GM12878 (cell line): ENCODE data around the gene BAZ2B. TPM values are rescaled to one million over a fixed set of nuclear protein-coding genes. Genes with fewer than 3 reads are reported as not detected.

Experiments
- BCL11A ChIP-seq: IDR thresholded peaks from 2 replicates; pipeline ENCODE4 v1.6.1; 2011; ENCODE audit warnings: low read depth, low read length
- EGR1 ChIP-seq, 2 experiments: IDR thresholded peaks; 1 replicate in 1 of 2; 2 replicates in 1 of 2; pipeline ENCODE4 v1.6.1; 2011 to 2012; ENCODE audit warnings: low read depth in 2 of 2, low read length in 2 of 2, borderline replicate concordance in 1 of 2, mild to moderate bottlenecking in 1 of 2, moderate library complexity in 1 of 2
- ESRRA ChIP-seq: IDR thresholded peaks from 2 replicates; pipeline ENCODE4 v1.6.1; 2012; ENCODE audit warnings: mild to moderate bottlenecking, low read length, improper control_type of control experiment
- FOS ChIP-seq: IDR thresholded peaks from 3 replicates; pipeline ENCODE4 v1.6.1; 2011; ENCODE audit warnings: borderline replicate concordance; ENCODE audit not compliant: insufficient read length; ENCODE audit errors: extremely low read depth
- IRF4 ChIP-seq: IDR thresholded peaks from 2 replicates; pipeline ENCODE4 v1.6.1; 2011; ENCODE audit warnings: low read depth, low read length
- KAT2A ChIP-seq: conservative IDR thresholded peaks from 2 replicates; pipeline ENCODE4 v1.6.1; 2011; ENCODE audit warnings: low read depth, low read length; ENCODE audit not compliant: control insufficient read depth
- MXI1 ChIP-seq: fragments of 150-350 bp; IDR thresholded peaks from 2 replicates; pipeline ENCODE4 v1.6.1; 2011; ENCODE audit warnings: low read depth, mild to moderate bottlenecking, inconsistent platforms, low read length, improper control_type of control experiment
- NFYA ChIP-seq: IDR thresholded peaks from 2 replicates; pipeline ENCODE4 v1.6.1; 2011; ENCODE audit warnings: low read depth, mild to moderate bottlenecking, low read length, improper control_type of control experiment, borderline replicate concordance
- RCOR1 ChIP-seq: conservative IDR thresholded peaks from 2 replicates; pipeline ENCODE4 v1.6.1; 2012; ENCODE audit warnings: low read depth, low read length, improper control_type of control experiment
- RELA ChIP-seq: fragments of 450-650 bp; IDR thresholded peaks from 2 replicates; pipeline ENCODE4 v1.8.0; 2014; ENCODE audit warnings: borderline replicate concordance; ENCODE audit not compliant: partially characterized antibody
- SIN3A ChIP-seq: IDR thresholded peaks from 2 replicates; pipeline ENCODE4 v1.6.1; 2012; ENCODE audit warnings: low read depth, low read length, improper control_type of control experiment
- SMAD5 ChIP-seq: IDR thresholded peaks from 2 replicates; pipeline ENCODE4 v1.6.1; 2016; ENCODE audit warnings: antibody characterized with exemption, low read depth
- SRF ChIP-seq, 2 experiments: IDR thresholded peaks; 2 replicates each; pipeline ENCODE4 v1.6.1; 2011; ENCODE audit warnings: low read depth in 2 of 2, low read length in 2 of 2, mild to moderate bottlenecking in 1 of 2, moderate library complexity in 1 of 2
- TCF12 ChIP-seq: IDR thresholded peaks from 2 replicates; pipeline ENCODE4 v1.6.1; 2011; ENCODE audit warnings: low read depth, mild to moderate bottlenecking, low read length
- ZNF217 ChIP-seq: fragments of 450-650 bp; IDR thresholded peaks from 2 replicates; pipeline ENCODE4 v1.6.1; 2017; ENCODE audit warnings: antibody characterized with exemption, mild to moderate bottlenecking
- ZSCAN29 ChIP-seq: fragments of 450-650 bp; IDR thresholded peaks from 2 replicates; pipeline ENCODE4 v1.6.1; 2017; ENCODE audit warnings: mild to moderate bottlenecking, moderate library complexity
- polyA plus RNA-seq, 11 experiments: library from polyadenylated mRNA; depleted of rRNA in 4 of 11; unstranded in 6 of 11; stranded (reverse) in 5 of 11; fragments of >200 nt; fragmentation: Nextera tagmentation in 4 of 11; fragmentation: Illumina TruSeq in 1 of 11; extraction: Ambion mirVana in 4 of 11; extraction: Trizol in 1 of 11; gene quantifications; 1 replicate in 1 of 11; 2 replicates in 10 of 11; pipeline versions ENCODE4 v1.2.1 to v1.2.3, GENCODE V29; 2011 to 2016; ENCODE audit warnings: inconsistent platforms in 2 of 11, missing spikeins in 2 of 11, low read depth in 1 of 11
- total RNA-seq, 4 experiments: library from RNA; depleted of rRNA in 3 of 4; stranded (reverse); fragments of >200 nt in 3 of 4; fragmentation: Illumina TruSeq in 1 of 4; extraction: Trizol in 1 of 4; gene quantifications; 2 replicates each; pipeline versions ENCODE4 v1.2.1 to v1.2.3, GENCODE V29; 2013 to 2021
- TF ChIP-seq, protein P1 (sequence below): fragments of 450-650 bp; conservative IDR thresholded peaks from 2 replicates; pipeline ENCODE4 v1.6.1; 2017; ENCODE audit warnings: mild to moderate bottlenecking, moderate library complexity
- TF ChIP-seq, protein P2 (sequence below): fragments of 450-650 bp; formaldehyde crosslinking; IDR thresholded peaks from 2 replicates; pipeline ENCODE4 v1.5.0; 2022; ENCODE audit warnings: mild to moderate bottlenecking, missing genetic modification characterization
- TF ChIP-seq, protein P3 (sequence below), 3 experiments: IDR thresholded peaks in 2 of 3; conservative IDR thresholded peaks in 1 of 3; 2 replicates each; pipeline ENCODE4 v1.5.1; 2011; ENCODE audit warnings: low read depth in 3 of 3, low read length in 3 of 3, mild to moderate bottlenecking in 3 of 3, control low read depth in 2 of 3, moderate library complexity in 2 of 3, inconsistent platforms in 1 of 3, mixed read lengths in 1 of 3; ENCODE audit not compliant: control insufficient read depth in 2 of 3, insufficient read depth in 1 of 3; ENCODE audit errors: extremely low read depth in 1 of 3
- TF ChIP-seq, protein P4 (sequence below): fragments of 450-650 bp; IDR thresholded peaks from 2 replicates; pipeline ENCODE4 v1.6.1; 2016; ENCODE audit warnings: mild to moderate bottlenecking
- TF ChIP-seq, protein P5 (sequence below): fragments of 150-350 bp; IDR thresholded peaks from 2 replicates; pipeline ENCODE4 v1.6.1; 2014; ENCODE audit warnings: mild to moderate bottlenecking, low read depth, low read length

Gene BAZ2B
- total and polyA plus RNA-seq, 10 of the 15 experiments (the other 5 are each of a cell fraction or from before 2014, with no cell fraction given): 8.8 to 49.7 (median 24.7) TPM

DNA sequence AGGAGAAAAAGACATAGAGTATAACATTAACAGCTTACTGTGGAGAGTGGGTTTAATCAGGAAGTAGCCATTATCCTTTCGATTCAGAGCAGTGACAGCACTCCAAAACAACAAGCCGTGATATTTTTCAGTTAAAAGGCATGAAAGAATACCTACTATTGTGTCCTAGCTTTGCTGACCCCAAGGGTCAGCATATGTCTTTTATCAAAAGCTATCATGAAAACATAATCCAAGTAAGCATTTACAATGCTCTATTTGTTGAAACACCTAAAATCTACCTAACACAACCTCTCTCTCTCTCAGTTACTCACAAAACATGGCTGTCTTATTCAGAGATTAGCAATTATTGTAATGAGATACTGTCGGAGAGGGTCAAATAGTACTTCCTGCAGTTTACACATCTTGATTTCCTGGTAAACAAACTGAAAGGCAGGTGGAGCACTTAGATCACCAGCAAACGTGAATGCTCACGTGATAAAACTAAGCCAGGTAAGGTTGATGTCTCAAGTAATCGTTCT, 100.0 kb downstream of the BAZ2B start (continued):
- TF ChIP-seq, protein P1, sequence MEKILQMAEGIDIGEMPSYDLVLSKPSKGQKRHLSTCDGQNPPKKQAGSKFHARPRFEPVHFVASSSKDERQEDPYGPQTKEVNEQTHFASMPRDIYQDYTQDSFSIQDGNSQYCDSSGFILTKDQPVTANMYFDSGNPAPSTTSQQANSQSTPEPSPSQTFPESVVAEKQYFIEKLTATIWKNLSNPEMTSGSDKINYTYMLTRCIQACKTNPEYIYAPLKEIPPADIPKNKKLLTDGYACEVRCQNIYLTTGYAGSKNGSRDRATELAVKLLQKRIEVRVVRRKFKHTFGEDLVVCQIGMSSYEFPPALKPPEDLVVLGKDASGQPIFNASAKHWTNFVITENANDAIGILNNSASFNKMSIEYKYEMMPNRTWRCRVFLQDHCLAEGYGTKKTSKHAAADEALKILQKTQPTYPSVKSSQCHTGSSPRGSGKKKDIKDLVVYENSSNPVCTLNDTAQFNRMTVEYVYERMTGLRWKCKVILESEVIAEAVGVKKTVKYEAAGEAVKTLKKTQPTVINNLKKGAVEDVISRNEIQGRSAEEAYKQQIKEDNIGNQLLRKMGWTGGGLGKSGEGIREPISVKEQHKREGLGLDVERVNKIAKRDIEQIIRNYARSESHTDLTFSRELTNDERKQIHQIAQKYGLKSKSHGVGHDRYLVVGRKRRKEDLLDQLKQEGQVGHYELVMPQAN: 0 out of 2 replicates have a peak, but pooled peaks have one; percentile 15
- TF ChIP-seq, protein P2, sequence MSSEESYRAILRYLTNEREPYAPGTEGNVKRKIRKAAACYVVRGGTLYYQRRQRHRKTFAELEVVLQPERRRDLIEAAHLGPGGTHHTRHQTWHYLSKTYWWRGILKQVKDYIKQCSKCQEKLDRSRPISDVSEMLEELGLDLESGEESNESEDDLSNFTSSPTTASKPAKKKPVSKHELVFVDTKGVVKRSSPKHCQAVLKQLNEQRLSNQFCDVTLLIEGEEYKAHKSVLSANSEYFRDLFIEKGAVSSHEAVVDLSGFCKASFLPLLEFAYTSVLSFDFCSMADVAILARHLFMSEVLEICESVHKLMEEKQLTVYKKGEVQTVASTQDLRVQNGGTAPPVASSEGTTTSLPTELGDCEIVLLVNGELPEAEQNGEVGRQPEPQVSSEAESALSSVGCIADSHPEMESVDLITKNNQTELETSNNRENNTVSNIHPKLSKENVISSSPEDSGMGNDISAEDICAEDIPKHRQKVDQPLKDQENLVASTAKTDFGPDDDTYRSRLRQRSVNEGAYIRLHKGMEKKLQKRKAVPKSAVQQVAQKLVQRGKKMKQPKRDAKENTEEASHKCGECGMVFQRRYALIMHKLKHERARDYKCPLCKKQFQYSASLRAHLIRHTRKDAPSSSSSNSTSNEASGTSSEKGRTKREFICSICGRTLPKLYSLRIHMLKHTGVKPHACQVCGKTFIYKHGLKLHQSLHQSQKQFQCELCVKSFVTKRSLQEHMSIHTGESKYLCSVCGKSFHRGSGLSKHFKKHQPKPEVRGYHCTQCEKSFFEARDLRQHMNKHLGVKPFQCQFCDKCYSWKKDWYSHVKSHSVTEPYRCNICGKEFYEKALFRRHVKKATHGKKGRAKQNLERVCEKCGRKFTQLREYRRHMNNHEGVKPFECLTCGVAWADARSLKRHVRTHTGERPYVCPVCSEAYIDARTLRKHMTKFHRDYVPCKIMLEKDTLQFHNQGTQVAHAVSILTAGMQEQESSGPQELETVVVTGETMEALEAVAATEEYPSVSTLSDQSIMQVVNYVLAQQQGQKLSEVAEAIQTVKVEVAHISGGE (CRISPR knock-in tag): no peak
- TF ChIP-seq ZNF217 (no peak), KAT2A (no peak), TCF12 (no peak), RELA (no peak), EGR1 (IDR thresholded peaks at IDR 0.05; ENCODE audit: borderline replicate concordance in 1 of 2, low read depth in 2 of 2, low read length in 2 of 2) (no peak), ZSCAN29 (no peak), SMAD5 (no peak; the same call in 1 of the 2 replicates), SIN3A (no peak), MXI1 (0 out of 2 replicates have a peak, but pooled peaks have one; percentile 11), FOS (no peak), SRF (IDR thresholded peaks at IDR 0.05; ENCODE audit: low read depth in 2 of 2, low read length in 2 of 2) (no peak), RCOR1 (no peak), IRF4 (no peak), BCL11A (no peak), NFYA (no peak), ESRRA (no peak)
- TF ChIP-seq, protein P3, sequence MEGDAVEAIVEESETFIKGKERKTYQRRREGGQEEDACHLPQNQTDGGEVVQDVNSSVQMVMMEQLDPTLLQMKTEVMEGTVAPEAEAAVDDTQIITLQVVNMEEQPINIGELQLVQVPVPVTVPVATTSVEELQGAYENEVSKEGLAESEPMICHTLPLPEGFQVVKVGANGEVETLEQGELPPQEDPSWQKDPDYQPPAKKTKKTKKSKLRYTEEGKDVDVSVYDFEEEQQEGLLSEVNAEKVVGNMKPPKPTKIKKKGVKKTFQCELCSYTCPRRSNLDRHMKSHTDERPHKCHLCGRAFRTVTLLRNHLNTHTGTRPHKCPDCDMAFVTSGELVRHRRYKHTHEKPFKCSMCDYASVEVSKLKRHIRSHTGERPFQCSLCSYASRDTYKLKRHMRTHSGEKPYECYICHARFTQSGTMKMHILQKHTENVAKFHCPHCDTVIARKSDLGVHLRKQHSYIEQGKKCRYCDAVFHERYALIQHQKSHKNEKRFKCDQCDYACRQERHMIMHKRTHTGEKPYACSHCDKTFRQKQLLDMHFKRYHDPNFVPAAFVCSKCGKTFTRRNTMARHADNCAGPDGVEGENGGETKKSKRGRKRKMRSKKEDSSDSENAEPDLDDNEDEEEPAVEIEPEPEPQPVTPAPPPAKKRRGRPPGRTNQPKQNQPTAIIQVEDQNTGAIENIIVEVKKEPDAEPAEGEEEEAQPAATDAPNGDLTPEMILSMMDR (IDR thresholded peaks at IDR 0.05 in 2 of 3, conservative IDR thresholded peaks at IDR 0.05 in 1 of 3; ENCODE audit: control insufficient read depth in 2 of 3, extremely low read depth in 1 of 3, insufficient read depth in 1 of 3, low read depth in 3 of 3, low read length in 3 of 3): peak in 2 of 3 experiments; percentile 16 to 36; a peak in 3 of 6 replicates
- TF ChIP-seq, protein P4, sequence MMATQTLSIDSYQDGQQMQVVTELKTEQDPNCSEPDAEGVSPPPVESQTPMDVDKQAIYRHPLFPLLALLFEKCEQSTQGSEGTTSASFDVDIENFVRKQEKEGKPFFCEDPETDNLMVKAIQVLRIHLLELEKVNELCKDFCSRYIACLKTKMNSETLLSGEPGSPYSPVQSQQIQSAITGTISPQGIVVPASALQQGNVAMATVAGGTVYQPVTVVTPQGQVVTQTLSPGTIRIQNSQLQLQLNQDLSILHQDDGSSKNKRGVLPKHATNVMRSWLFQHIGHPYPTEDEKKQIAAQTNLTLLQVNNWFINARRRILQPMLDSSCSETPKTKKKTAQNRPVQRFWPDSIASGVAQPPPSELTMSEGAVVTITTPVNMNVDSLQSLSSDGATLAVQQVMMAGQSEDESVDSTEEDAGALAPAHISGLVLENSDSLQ: peak; percentile 9; the same call in 1 of the 2 replicates
- TF ChIP-seq, protein P5, sequence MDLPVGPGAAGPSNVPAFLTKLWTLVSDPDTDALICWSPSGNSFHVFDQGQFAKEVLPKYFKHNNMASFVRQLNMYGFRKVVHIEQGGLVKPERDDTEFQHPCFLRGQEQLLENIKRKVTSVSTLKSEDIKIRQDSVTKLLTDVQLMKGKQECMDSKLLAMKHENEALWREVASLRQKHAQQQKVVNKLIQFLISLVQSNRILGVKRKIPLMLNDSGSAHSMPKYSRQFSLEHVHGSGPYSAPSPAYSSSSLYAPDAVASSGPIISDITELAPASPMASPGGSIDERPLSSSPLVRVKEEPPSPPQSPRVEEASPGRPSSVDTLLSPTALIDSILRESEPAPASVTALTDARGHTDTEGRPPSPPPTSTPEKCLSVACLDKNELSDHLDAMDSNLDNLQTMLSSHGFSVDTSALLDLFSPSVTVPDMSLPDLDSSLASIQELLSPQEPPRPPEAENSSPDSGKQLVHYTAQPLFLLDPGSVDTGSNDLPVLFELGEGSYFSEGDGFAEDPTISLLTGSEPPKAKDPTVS: no peak
